Activated CD8-positive, alpha-beta memory T cell treated with anti-CD3 and anti-CD28 coated beads for 4 hours (primary cell): Measurements from ENCODE around the gene GTF2B.
"Not testable (repeated sequence)": the region's sequence is repeated elsewhere in the genome, so short reads cannot be mapped to it uniquely, and the experiment has no call there.

ENCODE experiments used
- DNase-seq, 2 donors: peaks; one replicate each; pipeline ENCODE4 v3.0.0-alpha.2; 2020; ENCODE audit warnings: low read depth in 2 of 2

The GTF2B gene

DNA sequence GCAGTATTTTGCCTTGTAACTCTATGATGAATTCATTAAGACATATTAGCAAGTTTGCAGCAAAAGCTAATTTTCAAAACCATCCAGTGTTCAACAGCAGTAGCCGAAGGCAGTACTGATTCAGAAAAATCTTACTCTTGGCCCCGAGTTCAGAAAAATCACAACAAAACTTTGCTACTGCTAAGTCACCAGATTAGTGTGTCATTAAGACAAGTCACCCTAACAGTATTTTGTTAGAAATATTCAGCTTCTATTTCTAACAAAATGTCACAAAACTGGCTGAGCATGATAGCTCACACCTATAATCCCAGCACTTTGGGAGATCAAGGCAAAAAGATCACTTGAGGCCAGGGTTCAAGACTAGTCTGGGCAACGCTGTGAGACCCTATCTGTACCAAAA lies 8.2 kb downstream of the GTF2B start:
- DNase-seq: no peak

DNA sequence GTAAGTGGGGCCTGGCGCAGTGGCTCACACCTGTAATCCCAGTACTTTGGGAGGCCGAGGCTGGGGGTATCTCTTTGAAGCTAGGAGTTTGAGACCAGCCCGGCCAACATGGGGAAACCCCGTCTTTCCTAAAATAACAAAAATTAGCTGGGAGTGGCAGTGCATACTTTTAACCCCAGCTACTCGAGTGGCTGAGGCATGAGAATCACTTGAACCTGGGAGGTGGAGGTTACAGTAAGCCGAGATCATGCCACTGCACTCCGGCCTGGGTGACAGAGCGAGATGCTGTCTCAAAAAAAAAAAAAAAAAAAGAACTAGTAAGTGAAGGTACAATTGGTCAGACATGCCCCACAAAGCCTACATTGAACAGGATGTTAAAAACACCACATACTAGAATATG lies 10.7 kb downstream of the GTF2B start:
- DNase-seq: not testable (repeated sequence)

DNA sequence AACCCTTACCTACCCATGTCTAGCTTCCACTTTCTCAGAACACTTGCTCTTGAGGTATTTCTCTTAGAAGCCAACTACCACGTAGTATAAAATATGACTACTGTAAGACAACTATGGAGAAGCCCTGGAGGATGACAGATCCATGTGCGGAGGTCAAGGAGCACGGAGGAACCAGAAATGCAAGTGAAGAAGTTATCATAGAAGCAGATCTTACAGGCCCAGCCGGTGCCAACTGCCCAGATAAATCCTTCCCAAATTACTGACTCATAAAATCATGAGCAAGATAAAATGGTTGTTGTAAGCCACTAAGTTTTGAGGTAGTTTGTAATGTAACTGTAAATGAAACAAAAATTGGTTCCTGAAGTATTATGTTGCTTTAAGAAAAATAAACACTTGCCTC lies 12.6 kb downstream of the GTF2B start:
- DNase-seq: no peak

DNA sequence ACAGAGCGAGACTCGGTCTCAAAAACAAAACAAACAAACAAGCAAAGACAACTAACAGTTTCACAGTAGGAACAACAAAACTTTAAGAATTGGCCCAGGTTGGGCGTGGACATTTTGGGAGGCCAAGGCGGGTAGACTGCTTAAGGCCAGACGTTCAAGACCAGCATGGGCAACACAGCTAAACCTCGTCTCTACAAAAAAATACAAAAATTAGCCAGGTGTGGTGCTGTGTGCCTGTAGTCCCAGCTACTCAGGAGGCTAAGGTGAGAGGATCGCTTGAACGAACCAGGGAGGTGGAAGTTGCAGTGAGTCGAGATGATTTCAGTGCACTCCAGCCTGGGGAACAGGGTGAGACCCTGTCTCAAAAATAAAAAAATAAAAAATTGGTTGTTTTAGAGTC lies 13.5 kb downstream of the GTF2B start:
- no peak for DNase-seq

DNA sequence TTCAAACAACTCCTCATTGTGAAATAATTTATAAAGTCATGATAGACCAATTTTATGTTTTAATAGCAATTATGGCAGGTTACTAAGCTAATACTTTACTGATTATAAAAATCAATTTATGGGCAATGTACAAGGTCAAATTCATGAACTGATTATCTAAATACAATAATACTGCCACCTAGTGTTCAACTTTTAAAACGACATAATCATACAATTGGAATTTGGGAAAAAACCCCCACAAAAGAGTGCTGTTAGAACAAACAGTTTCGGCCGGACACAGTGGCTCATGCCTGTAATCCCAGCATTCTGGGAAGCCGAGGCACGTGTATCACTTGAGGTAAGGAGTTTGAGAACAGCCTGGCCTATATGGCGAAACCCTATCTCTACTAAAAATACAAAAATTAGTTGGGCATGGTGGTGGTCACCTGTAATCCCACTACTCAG lies 14.0 kb downstream of the GTF2B start:
- no peak for DNase-seq

DNA sequence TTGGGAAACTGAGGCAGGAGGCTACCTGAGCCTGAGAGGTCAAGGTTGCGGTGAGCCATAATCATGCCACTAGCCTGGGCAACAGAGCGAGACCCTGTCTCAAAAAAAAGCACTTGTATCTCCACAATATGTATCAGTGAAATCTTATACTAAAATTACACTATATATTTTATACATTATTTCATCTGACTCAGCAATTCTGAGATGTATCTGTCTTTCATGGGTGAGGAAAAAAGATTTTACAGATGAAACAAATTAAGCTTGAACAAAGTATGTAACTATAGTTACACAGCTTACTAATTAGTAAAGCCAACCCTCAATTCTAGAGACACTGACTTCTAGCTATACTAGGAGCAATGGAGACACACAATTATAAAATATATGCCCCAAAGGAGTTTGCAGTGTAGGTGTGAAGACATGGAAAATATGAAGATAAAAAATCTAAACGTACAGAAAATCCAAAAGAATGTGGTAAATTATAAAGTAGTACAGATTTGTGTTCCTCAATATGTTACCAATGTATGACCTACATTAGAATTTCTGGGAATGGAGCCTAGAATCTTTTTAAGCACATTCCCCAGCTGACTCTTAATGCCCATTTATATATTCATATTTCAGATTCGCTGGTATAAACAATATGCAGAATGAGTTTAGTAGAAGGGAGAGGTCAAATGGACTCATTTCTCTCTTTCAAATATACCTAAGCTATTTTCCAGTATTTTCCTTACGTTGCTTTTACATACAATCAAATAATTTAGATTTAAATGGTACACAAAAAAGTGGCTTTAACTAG lies 14.6 kb downstream of the GTF2B start:
- no peak for DNase-seq

DNA sequence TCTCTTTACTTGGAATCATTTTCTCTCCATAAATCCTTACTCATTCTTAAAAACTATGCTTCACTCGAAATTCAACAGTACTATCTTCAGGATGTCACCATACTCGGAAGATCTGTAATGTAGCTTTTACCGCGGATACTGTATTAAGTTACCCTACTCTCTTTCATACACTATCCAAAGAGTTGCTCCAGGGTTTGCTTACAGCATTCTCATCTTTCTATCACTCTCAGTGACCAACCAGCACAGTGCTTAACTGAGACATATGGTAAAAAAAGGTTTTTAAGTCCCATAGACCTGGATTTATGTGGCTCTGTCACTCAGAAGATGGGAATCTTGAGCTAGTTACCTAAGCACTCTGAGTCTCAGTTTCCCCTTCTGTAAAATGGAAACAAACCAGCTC lies 15.8 kb downstream of the GTF2B start:
- no peak for DNase-seq

DNA sequence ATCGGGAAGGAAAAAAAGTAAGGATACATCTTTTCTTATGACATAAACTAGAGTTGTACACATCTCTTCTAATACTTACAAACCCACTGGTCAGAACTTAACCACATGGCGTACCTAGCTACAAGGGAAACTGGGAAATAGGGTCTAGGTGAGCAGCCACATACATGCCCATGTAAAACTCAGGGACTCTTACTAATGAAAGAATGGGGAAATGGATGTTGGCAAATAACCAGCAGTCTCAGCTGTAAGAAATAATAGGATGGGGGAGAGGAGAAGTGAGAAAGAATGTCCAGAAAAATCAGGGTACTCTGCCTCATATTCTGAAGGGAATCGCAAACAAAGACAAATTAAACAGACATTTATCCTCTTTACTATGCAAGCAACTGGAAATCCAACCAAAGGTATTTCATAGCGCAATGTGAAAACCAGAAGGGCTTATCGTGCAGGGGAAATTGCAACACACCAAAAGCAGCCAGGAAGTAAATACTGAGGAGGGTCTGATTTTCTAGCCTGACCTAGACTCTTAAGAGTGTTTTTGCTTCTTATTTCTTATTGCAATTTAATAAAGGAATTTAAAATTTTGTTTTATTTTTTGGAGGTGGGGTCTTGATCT lies 17.5 kb downstream of the GTF2B start:
- DNase-seq: no peak

DNA sequence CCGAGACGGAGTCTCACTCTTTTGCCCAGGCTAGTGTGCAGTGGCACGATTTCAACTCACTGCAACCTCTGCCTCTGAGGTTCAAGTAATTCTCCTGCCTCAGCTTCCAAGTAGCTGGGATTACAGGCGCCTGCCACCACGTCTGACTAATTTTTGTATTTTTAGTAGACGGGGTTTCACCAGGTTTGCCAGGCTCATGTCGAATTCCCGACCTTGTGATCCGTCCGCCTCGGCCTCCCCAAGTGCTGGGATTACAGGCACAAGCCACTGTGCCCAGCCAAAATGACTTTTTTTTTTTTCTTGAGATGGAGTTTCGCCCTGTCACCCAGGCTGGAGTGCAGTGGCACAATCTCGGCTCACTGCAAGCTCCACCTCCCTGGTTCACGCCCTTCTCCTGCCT lies 21.7 kb downstream of the GTF2B start:
- not testable (repeated sequence) for DNase-seq

DNA sequence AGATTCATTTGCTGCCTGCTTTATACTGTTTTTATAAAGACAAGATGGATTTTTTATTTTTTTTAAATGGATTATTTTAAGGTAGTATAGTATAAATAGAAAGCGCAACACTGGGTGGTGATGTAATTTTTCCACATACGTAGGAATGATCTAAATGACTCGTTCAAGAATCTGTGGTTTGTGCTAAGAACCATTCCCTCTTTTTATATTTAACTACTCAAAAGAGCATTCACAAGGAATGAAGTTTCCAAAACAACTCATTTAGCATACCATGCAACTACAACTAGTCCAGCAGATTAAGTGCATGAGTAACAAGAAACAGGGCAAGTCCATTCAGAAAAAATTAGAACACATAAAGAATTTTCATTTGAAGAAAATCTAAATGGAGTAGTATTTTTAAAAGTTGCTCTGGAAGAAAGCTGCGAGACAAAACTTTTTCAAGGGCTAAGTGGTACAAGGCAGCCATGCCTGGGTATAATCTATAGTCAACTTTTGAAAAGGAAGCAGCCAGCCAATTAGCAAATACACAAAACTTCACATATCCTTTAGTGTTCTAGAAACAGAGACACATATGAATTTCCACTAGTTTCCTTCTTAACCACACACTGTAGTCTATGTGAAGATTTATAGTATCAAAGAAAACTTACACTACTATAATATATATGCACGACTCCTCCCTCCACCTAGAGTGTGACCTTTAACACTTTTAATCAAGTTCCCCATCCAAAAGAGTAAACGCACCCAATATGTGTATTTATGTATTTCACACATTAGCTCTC lies 23.4 kb downstream of the GTF2B start:
- no peak for DNase-seq

DNA sequence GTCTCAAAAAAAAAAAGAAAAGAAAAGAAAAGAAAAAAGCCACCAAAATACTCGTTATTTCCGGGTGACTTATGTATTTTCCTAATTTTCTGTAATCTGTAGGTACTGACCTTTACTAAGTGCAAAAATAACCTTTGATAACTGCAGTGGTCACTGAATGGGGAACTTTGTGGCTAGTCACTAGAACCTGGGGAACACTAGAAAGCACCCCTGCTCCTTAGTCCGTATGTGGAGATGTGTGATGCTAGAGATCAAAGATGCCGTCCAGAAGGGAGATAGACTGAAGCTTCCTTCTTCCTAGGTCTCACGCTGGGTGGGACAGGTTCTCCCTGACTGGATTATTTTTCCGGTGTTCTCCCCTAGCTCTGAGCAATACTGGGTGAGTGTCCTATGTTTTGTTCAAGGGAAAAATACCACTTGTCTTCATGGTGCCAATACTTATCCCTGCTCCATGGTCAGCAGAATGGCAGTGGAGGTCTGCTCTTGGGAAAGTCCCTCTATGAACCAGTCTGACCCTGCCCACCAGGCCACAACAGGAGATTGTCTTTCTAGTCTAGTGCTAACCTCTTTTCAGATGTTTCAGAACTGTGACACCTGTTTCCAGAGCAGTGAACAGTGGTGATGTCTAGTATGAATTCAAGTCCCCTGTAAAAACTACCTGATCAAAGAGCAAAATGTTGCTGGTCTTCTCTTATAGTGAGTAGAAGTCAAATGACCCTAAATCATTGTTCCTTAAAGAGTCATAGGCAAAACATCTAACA lies 39.9 kb downstream of the GTF2B start:
- no peak for DNase-seq

DNA sequence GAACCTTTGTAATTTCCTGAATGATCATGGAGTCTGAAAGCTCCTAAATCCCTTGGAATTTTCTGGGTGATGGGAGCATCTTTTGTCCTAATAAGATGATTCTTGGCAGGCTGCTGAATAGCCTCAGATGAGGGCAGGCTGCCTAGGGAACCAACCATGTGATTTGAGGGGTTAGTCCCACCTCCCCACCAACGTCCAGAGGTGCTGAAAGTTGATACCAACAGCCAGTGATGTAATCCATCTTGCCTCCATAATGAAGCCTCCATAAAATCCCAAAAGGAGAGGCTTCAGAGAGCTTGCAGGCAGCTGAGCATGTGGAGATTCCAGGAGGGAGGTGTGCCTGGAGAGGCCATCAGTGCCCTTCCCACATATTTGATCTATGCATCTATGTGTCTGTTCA lies 43.7 kb downstream of the GTF2B start:
- DNase-seq: no peak

DNA sequence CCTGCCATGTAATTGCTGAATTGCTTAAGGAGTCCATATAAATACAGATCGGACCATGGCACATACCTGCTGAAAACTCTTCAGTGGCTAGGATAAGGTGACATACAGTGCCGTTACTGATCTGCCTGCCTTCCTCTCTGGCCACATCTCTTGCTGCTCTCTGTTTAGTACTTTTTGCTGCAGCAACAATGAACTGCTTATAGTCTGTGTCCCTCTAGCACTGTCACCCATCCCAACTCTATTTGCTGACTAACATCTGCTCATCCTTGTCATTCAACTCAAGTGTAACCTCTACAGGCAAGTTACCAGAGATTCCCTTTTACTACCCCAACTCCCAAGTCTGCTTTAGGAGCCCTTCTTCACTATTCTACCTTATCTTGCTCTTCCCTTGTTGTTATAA lies 65.6 kb downstream of the GTF2B start:
- no peak for DNase-seq

DNA sequence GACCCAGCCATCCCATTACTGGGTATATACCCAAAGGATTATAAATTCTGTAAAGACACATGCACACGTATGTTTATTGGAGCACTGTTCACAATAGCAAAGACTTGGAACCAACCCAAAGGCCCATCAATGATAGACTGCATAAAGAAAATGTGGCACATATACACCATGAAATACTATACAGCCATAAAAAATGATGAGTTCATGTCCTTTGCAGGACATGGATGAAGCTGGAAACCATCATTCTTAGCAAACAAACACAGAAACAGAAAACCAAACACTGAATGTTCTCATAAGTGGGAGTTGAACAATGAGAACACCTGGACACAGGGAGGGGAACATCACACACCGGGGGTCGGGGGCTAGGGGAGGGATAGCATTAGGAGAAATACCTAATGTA lies 71.7 kb downstream of the GTF2B start:
- not testable (repeated sequence) for DNase-seq

DNA sequence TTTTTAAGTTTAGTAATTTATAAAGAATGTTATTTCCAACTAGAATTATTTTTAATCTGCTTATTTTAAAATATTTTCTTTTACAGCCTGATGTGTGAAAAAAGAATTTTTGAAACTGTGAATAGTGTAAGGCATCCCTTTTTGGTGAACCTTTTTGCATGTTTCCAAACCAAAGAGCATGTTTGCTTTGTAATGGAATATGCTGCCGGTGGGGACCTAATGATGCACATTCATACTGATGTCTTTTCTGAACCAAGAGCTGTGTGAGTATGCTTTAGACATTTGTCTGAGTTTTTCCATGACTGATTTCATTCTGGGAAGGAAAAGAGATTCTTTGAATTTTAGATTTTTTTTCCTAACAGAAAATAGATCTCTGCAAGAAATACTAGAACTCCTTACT lies 77.9 kb downstream of the GTF2B start:
- no peak for DNase-seq

DNA sequence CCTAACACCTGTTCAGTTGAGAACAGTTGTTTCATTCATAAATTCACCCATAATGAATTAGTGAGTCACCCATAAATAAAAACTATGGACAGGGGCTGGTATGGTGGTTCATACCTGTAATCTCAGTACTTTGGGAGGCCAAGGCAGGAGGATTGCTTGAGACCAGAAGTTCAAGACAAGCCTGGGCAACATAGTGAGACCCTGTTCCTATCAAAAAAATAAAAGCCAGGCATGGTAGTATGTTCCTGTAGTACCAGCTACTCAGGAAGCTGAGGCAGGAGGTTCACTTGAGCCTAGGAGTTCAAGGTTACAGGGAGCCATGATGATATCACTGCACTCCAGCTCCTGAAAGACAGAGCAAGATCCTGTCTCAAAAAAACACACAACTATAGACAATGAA lies 79.0 kb downstream of the GTF2B start:
- no peak for DNase-seq

DNA sequence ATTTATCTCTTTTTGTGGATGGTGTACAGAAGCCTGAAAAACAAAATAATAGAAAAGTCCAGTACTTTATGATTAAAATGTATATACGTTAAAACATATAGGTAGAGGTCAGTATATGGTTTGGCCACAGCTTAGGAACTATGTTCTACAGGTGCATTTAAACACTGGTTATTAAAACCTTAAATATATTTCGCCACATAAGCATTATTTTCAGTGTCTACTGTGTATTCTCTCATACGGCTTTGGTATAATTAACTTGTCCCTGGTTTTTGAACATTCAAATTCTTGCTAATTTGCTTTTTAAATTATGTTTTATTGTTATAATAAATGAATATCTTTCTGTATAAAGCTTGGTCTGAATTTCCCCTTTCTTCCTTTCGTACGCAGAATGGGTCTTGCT lies 87.9 kb downstream of the GTF2B start:
- no peak for DNase-seq

DNA sequence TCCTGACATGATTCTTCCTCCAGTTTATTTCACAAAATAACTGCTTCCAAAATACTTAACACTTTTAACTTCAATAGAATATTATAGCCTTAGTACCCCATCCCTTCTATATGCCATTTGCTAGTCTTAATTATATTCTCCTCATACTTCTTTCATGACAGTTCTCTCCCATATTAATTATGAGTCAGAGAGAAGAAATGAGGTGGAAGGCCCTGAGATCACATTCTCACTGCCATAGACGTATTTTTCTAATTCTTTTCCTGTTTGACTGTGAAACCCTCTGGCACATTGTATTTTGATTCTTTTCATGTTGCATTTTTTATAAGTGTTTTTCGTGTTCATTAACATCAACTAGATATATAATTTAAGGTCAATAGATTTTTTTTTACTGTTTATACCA lies 88.4 kb downstream of the GTF2B start:
- no peak for DNase-seq
